GM18505 (cell line): ENCODE data around the gene CTDSPL.

Experiments used
- ATAC-seq: cut with Tn5 transposase; IDR thresholded peaks from one replicate; pipeline ENCODE4 v1.9.1; 2021; ENCODE audit not compliant: unreplicated experiment
- POLR2A ChIP-seq: IDR thresholded peaks from 4 replicates; pipeline ENCODE4 v1.6.1; 2011; ENCODE audit warnings: borderline replicate concordance; ENCODE audit not compliant: insufficient read depth, insufficient read length; ENCODE audit errors: extremely low read depth

Gene CTDSPL

DNA sequence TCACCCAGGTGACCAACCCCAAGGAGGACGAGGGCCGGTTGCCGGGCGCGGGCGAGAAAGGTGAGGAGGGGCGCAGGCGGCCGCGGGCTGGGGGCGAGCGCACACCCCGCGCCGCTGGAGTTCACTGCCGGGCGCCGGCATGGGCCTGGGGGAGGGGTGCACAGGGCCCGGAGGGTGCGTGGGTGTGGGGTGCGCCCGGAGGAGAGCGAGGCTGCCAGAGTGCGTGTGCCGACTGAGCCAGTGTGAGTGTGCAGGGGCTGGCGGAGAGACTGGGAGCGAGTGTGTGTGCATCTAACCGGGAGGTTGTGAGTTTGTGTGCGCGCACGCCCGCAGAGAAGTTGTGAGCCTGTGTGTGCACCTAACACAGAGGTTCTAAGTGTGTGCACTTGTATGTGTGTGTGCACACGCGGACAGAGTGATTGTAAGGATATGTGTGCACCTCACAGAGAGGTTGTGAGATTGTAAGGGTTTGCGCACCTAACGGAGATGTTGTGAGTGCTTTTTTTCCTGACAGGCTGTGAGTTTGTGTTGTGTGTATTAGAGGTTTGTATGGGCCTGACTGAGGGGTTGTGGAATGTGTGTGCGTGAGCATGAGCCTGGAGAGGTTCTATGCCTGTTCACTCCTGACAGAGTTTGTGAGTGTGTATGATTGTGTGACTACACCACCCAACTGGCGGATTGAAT lies 681 bp downstream of the CTDSPL start:
- ATAC-seq = no peak

GRCh38 chr3:37862903-37863815 lies 1.5 kb downstream of the CTDSPL start:
- no peak for ATAC-seq
- TF ChIP-seq POLR2A = no peak

More for the DNA sequence above, 681 bp downstream of the CTDSPL start:
- no peak for TF ChIP-seq POLR2A

- no peak for ATAC-seq
Measured at GRCh38 chr3:37863949-37864822, 2.5 kb downstream of the CTDSPL start.

GRCh38 chr3:37864904-37865303 lies 3.2 kb downstream of the CTDSPL start:
- no peak for TF ChIP-seq POLR2A
- ATAC-seq = no peak

More at GRCh38 chr3:37863949-37864822, 2.5 kb downstream of the CTDSPL start:
- TF ChIP-seq POLR2A = no peak

DNA sequence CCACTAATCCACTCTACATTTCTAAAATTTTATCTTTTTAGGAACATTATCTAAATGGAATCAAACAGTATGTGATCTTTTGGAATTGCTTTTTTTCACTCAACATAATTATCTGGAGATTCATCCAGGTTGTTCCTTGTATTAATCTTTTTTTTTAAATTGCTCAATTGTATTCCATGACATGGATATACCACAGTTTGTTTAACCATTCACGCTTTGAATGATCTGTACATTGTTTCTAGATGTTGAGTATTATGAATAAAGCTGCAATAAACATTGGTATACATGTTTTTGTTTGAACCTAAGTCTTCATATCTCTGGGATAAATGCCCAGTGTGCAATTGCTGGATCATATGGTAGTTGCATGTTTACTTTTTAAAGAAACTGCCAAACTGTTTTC lies 5.5 kb downstream of the CTDSPL start:
- ATAC-seq = no peak
- no peak for TF ChIP-seq POLR2A

GRCh38 chr3:37871858-37872257 lies 10.2 kb downstream of the CTDSPL start:
- TF ChIP-seq POLR2A = no peak
- ATAC-seq = no peak

GRCh38 chr3:37872413-37873160 lies 10.9 kb downstream of the CTDSPL start:
- TF ChIP-seq POLR2A = no peak
- no peak for ATAC-seq

GRCh38 chr3:37876279-37876678 lies 14.6 kb downstream of the CTDSPL start:
- ATAC-seq = no peak
- TF ChIP-seq POLR2A = no peak

DNA sequence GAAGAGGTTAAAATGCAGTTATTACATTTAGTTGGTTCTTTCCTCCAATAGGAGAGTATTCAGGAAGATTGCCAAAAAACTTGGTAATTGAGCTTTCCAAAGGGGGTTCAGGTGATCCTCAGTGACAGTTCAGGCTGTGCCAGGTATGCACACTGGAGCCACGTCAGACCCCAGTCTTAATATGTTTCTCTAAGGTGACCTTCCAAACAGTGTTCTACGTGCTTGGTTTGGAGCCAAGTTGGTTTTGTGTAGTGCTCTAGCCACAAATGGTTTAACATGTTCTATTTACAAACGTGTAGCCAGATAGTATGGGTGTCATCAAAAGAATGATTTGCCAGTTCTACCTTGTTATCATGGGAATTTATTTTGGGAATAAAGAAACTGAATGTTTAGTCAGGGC lies 21.0 kb downstream of the CTDSPL start:
- no peak for TF ChIP-seq POLR2A
- no peak for ATAC-seq

- ATAC-seq = no peak
- TF ChIP-seq POLR2A = no peak
Measured at GRCh38 chr3:37885814-37886213, 24.1 kb downstream of the CTDSPL start.

- no peak for ATAC-seq
- TF ChIP-seq POLR2A = no peak
Measured at GRCh38 chr3:37886395-37886794, 24.7 kb downstream of the CTDSPL start.

DNA sequence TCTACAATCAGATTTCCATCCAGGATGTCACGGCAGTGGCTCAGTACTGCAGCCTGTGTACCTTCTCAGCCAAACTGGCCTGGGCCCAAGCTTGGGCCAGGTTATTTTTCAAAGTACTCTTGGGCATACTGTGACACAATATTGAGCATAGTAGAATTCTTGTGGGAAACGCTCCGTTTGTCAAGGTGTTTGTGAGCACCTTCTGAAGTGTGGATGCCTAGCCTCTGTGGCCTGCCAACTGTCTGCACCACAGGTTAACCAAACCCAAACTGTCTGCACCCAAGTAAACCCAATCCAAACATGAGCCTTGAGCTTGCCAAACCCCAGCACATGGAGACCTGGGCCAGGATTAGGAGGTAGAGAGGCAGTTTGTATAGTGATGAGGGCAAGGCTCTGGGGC lies 25.4 kb downstream of the CTDSPL start:
- no peak for ATAC-seq
- no peak for TF ChIP-seq POLR2A

DNA sequence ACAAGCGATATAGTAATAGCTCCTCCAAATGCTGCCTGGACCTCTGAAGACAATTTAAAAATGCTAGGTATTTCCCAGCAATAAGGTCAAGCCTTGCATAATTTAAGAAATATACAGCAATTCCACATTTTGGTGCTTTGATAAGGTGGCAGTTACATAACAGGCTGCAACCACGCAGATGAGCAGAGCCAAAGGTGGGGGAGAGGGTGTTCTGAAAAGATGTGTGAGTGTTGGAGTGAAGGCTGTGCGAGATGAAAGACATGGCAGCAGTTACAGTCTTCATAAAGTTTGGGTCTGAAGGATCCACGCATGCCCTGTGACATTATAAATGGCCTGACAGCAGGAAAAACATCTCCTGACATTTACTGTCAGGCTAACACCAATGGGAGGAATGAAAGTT lies 26.1 kb downstream of the CTDSPL start:
- TF ChIP-seq POLR2A = no peak

GRCh38 chr3:37888421-37888820 lies 26.7 kb downstream of the CTDSPL start:
- ATAC-seq = no peak
- TF ChIP-seq POLR2A = no peak

More for the DNA sequence above, 26.1 kb downstream of the CTDSPL start:
- no peak for ATAC-seq
